Measurements from ENCODE around the gene PLIN3.

DNA sequence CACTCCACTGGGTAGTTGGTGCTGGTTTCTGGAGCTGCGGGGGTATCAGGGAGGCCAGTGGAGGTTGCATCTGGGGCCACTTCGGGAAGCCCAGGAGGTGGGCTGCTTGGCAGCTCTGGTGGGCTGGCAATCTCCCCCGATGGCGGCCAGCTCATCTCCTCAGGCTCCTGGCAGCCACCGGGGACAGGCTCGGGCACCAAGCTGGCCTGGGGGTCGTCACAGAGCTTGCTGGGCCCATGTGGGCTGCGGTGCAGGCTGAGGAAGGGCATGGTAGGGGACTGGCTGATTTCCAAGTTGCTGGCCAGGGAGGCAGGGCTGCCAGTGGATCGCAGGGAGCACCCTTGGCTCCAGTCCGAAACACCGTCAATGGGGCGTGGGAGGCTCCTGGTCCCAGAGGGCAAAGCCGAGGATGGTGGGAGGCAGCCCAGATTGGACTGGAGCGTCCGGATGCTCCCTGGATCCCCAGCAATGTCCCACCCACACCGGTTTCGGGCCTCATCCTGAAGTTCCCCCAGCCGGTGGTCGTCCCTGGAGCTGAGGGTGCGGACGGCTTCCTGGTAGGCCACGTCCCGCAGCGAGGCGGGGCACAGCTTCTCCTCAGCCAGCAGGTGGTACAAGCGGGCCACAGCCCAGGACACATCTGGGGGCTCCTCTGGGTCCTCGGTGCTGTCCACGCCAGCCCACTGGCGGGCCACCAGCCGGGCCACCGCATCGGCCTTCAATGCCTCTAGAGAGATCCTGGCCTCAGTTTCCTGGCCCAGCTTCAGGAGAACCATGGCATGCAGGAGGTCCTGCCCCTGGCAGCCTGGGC lies 49.8 kb downstream of the PLIN3 start:
- TF ChIP-seq, protein P1, sequence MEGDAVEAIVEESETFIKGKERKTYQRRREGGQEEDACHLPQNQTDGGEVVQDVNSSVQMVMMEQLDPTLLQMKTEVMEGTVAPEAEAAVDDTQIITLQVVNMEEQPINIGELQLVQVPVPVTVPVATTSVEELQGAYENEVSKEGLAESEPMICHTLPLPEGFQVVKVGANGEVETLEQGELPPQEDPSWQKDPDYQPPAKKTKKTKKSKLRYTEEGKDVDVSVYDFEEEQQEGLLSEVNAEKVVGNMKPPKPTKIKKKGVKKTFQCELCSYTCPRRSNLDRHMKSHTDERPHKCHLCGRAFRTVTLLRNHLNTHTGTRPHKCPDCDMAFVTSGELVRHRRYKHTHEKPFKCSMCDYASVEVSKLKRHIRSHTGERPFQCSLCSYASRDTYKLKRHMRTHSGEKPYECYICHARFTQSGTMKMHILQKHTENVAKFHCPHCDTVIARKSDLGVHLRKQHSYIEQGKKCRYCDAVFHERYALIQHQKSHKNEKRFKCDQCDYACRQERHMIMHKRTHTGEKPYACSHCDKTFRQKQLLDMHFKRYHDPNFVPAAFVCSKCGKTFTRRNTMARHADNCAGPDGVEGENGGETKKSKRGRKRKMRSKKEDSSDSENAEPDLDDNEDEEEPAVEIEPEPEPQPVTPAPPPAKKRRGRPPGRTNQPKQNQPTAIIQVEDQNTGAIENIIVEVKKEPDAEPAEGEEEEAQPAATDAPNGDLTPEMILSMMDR (IDR thresholded peaks at IDR 0.05; ENCODE audit: poor library complexity), result no peak
- no peak for TF ChIP-seq EZH2phosphoT487 (IDR thresholded peaks at IDR 0.05; ENCODE audit: low read depth, severe bottlenecking, unreplicated experiment)

Data from hepatocyte (in vitro differentiated cells).